T-helper 2 cell treated with Interferon-gamma antibody and Interleukin-4, amounts not matched to agents 100 ng/mL and 5 ng/mL, for 36 hours (primary cell): ENCODE measurements around the gene SLC25A43. TPM values are rescaled to one million over a fixed set of nuclear protein-coding genes. Genes with fewer than 3 reads are reported as not detected.
"Not testable (repeated sequence)": the region's sequence is repeated elsewhere in the genome, so short reads cannot be mapped to it uniquely, and the experiment has no call there.

Experiments
- intact Hi-C: fragments of 100-400 bp; cut with micrococcal nuclease; formaldehyde crosslinking; loops from one replicate; pipeline ENCODE4 v1.15.1; 2023
- total RNA-seq: library from RNA; stranded (reverse); gene quantifications from 2 replicates; pipeline ENCODE4 v1.2.3, GENCODE V29; 2022

Gene SLC25A43
- total RNA-seq, 1 donor from 2014 or later, result 8.2 TPM

GRCh38 chrX:119407681-119408080 is 8.5 kb downstream of the SLC25A43 start:
- intact Hi-C loops, result no loop called here

- intact Hi-C loops, result no loop called here
Measured at GRCh38 chrX:119410027-119410819, 11.1 kb downstream of the SLC25A43 start.

GRCh38 chrX:119410854-119411253 is 11.7 kb downstream of the SLC25A43 start:
- intact Hi-C loops, result no loop called here

GRCh38 chrX:119411959-119412358 is 12.8 kb downstream of the SLC25A43 start:
- intact Hi-C loops, result no loop called here

- intact Hi-C loops, result no loop called here
Measured at GRCh38 chrX:119417376-119417775, 18.2 kb downstream of the SLC25A43 start.

GRCh38 chrX:119417842-119418241 is 18.7 kb downstream of the SLC25A43 start:
- intact Hi-C loops, result no loop called here

- intact Hi-C loops, result no loop called here
Measured at GRCh38 chrX:119419146-119419545, 20.0 kb downstream of the SLC25A43 start.

- intact Hi-C loops, result no loop called here
Measured at GRCh38 chrX:119419898-119420297, 20.8 kb downstream of the SLC25A43 start.

- intact Hi-C loops, result no loop called here
Measured at GRCh38 chrX:119421016-119421705, 22.0 kb downstream of the SLC25A43 start.

- intact Hi-C loops, result no loop called here
Measured at GRCh38 chrX:119423631-119424030, 24.5 kb downstream of the SLC25A43 start.

GRCh38 chrX:119424999-119425398 is 25.9 kb downstream of the SLC25A43 start:
- intact Hi-C loops, result no loop called here

GRCh38 chrX:119427024-119427794 is 28.1 kb downstream of the SLC25A43 start:
- intact Hi-C loops, result no loop called here

GRCh38 chrX:119427795-119428185 is 28.7 kb downstream of the SLC25A43 start:
- intact Hi-C loops, result no loop called here

GRCh38 chrX:119429471-119429870 is 30.3 kb downstream of the SLC25A43 start:
- intact Hi-C loops, result no loop called here

GRCh38 chrX:119441295-119441694 is 42.2 kb downstream of the SLC25A43 start:
- intact Hi-C loops, result not testable (repeated sequence)

- intact Hi-C loops, result no loop called here
Measured at GRCh38 chrX:119442286-119442685, 43.1 kb downstream of the SLC25A43 start.

GRCh38 chrX:119453202-119453601 is 54.1 kb downstream of the SLC25A43 start:
- intact Hi-C loops, result no loop called here

GRCh38 chrX:119455264-119455663 is 56.1 kb downstream of the SLC25A43 start:
- intact Hi-C loops, result no loop called here

- intact Hi-C loops, result no loop called here
Measured at GRCh38 chrX:119459181-119459580, 60.0 kb downstream of the SLC25A43 start.

GRCh38 chrX:119465555-119465954 is 66.4 kb downstream of the SLC25A43 start:
- intact Hi-C loops, result loop anchor here (5.0 kb wide), 2 partner anchors 327 to 387 kb away; partner anchors contain the start of genes RPL39 and UPF3B

- intact Hi-C loops, result loop anchor here (5.0 kb wide), 2 partner anchors 325 to 385 kb away; partner anchors contain the start of genes RPL39 and UPF3B
Measured at GRCh38 chrX:119466970-119467369, 67.8 kb downstream of the SLC25A43 start.

GRCh38 chrX:119467433-119467832 is 68.3 kb downstream of the SLC25A43 start:
- intact Hi-C loops, result loop anchor here (5.0 kb wide), 2 partner anchors 325 to 385 kb away; partner anchors contain the start of genes RPL39 and UPF3B
